Esophagus muscularis mucosa (tissue), 3 donors: Measurements from ENCODE around the gene PIP5K1B.

Experiments
- CTCF ChIP-seq, 3 experiments: fragments of 200-600 bp in 2 of 3; fragments of 450-650 bp in 1 of 3; sonication (generic) in 2 of 3; IDR thresholded peaks; one replicate each; pipeline ENCODE4 v1.5.1; 2017 to 2019; ENCODE audit warnings: antibody characterized with exemption in 3 of 3, mild to moderate bottlenecking in 2 of 3, moderate library complexity in 1 of 3
- POLR2A ChIP-seq: fragments of 450-650 bp; IDR thresholded peaks from one replicate; pipeline ENCODE4 v1.6.1; 2017; ENCODE audit warnings: antibody characterized with exemption, moderate library complexity, mild to moderate bottlenecking, low read depth

- TF ChIP-seq CTCF (IDR thresholded peaks at IDR 0.05) (no peak), POLR2A (no peak)
Observed at GRCh38 chr9:68821911-68822310, 116.9 kb downstream of the PIP5K1B start.
